IgD-negative memory B cell (primary cell): ENCODE data around the gene CLTC. TPM values are rescaled to one million over a fixed set of nuclear protein-coding genes. Genes with fewer than 3 reads are reported as not detected.

Experiments used
- H3K27ac Mint-ChIP-seq, 3 donors: one replicate each; pipeline ENCODE4 v1.8.0; 2020 to 2022; ENCODE audit warnings: mild to moderate bottlenecking in 3 of 3, mixed read lengths in 3 of 3, moderate library complexity in 1 of 3
- H3K27me3 Mint-ChIP-seq: one replicate; pipeline ENCODE4 v1.8.0; 2021; ENCODE audit warnings: mixed read lengths
- H3K36me3 Mint-ChIP-seq: one replicate; pipeline ENCODE4 v1.8.0; 2020; ENCODE audit warnings: mild to moderate bottlenecking, mixed read lengths
- H3K4me1 Mint-ChIP-seq, 3 donors: one replicate each; pipeline ENCODE4 v1.8.0; 2020 to 2022; ENCODE audit warnings: mixed read lengths in 3 of 3, mild to moderate bottlenecking in 1 of 3
- H3K4me3 Mint-ChIP-seq, 4 donors: one replicate each; pipeline ENCODE4 v1.8.0; 2020 to 2022; ENCODE audit warnings: mild to moderate bottlenecking in 4 of 4, mixed read lengths in 4 of 4, moderate library complexity in 3 of 4
- H3K9me3 Mint-ChIP-seq, 3 donors: one replicate each; pipeline ENCODE4 v1.8.0; 2020 to 2021; ENCODE audit warnings: mixed read lengths in 3 of 3, mild to moderate bottlenecking in 1 of 3
- polyA plus RNA-seq: library from polyadenylated mRNA; unstranded; fragments of 300-500 nt; fragmentation: Illumina TruSeq; gene quantifications from one replicate; pipeline ENCODE4 v1.2.3, GENCODE V29; 2021

CLTC gene
- polyA plus RNA-seq, 1 donor from 2014 or later: 27.8 TPM

GRCh38 chr17:59707971-59708430 lies 88.3 kb downstream of the CLTC start:
- Mint-ChIP-seq H3K27me3 (no peaks in the 10 kb centered on the region), H3K4me1 (peaks cover 36 to 50% (median 44%) of the 10 kb centered on the region in 3 donors), H3K4me3 (peak overlapping the region; percentile 97 to 99 (median 98)), H3K27ac (peak overlapping the region; percentile 93 to 99 (median 97)), H3K9me3 (no peaks in the 10 kb centered on the region), H3K36me3 (peaks cover 4% of the 10 kb centered on the region)

- Mint-ChIP-seq H3K4me1 (peaks cover 28 to 36% (median 31%) of the 10 kb centered on the region in 3 donors), H3K27ac (peak overlapping the region in 1 of 3 donors; percentile 18)
Measured at GRCh38 chr17:59711936-59712335, 92.2 kb downstream of the CLTC start.

DNA sequence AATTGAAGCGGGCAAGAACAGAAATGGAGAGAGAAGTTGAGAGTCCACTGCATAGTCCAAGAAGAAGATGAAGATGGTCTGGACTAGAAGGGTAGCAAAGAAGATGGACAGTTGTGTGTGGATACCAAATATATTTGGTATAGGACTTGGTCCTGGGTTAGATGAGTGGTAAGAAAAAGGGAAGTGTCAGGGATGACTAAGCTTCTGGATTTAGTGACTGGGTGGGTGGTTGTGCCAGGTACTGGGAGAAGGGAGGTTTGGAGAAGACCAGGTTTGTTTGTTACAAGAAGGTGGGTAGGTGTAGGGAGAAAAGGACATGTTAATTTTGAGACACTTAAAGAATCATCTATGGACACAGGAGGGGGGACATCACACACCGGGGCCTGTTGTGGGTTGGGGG lies 93.2 kb downstream of the CLTC start:
- Mint-ChIP-seq H3K4me3 (no peak overlapping the region), H3K27ac (peak overlapping the region in 1 of 3 donors; percentile 13), H3K27me3 (no peaks in the 10 kb centered on the region), H3K4me1 (peaks cover 22 to 32% (median 23%) of the 10 kb centered on the region in 3 donors), H3K9me3 (no peaks in the 10 kb centered on the region), H3K36me3 (no peaks in the 10 kb centered on the region)

More at GRCh38 chr17:59711936-59712335, 92.2 kb downstream of the CLTC start:
- no peaks in the 10 kb centered on the region for H3K36me3 Mint-ChIP-seq
- H3K4me3 Mint-ChIP-seq: no peak overlapping the region
- no peaks in the 10 kb centered on the region for H3K27me3 Mint-ChIP-seq
- H3K9me3 Mint-ChIP-seq: no peaks in the 10 kb centered on the region

DNA sequence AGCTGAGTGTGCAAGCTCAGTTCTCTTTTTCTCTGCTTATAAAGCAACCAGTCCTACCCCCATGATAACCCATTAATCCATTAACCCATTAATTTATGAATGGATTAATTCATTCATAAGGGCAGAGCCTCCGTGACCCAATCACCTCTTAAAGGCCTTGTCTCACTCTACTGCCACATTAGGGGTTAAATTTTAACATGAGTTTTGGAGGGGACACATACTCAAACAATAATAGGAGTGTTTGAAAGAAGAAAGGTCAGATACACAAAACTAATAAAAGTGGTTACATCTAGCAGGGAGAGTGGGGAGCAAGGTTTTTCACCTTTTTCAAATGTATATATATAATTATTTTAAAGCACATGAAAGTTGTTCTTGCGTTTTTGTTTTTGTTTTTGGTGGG lies 94.6 kb downstream of the CLTC start:
- Mint-ChIP-seq H3K9me3 (no peaks in the 10 kb centered on the region), H3K27me3 (no peaks in the 10 kb centered on the region), H3K27ac (no peak overlapping the region), H3K4me1 (peaks cover 13 to 27% (median 22%) of the 10 kb centered on the region in 3 donors), H3K4me3 (no peak overlapping the region), H3K36me3 (no peaks in the 10 kb centered on the region)

- Mint-ChIP-seq H3K9me3 (no peaks in the 10 kb centered on the region), H3K4me1 (peaks cover 9 to 19% (median 16%) of the 10 kb centered on the region in 3 donors), H3K27ac (no peak overlapping the region), H3K27me3 (no peaks in the 10 kb centered on the region), H3K4me3 (no peak overlapping the region), H3K36me3 (peaks cover 1% of the 10 kb centered on the region)
Measured at GRCh38 chr17:59716427-59716826, 96.7 kb downstream of the CLTC start.

- peaks cover 8 to 28% (median 12%) of the 10 kb centered on the region in 3 donors for H3K4me1 Mint-ChIP-seq
Measured at GRCh38 chr17:59719526-59719925, 99.8 kb downstream of the CLTC start.

DNA sequence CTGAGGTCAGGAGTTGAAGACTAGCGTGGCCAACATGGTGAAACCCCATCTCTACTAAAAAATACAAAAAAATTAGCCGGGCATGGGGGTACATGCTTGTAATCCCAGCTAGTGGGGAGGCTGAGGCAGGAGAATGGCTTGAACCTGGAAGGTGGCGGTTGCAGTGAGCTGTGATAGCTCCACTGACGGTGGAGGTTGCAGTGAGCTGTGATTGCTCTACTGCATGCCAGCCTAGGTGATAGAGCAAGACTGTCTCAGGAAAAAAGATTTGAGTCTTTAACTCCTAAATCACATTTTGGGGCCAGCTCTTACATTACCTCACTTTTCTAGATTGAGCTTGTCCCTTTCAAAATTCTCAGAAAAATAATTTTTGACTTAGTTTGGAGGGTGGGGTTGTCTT lies 102.9 kb downstream of the CLTC start:
- Mint-ChIP-seq H3K4me3 (no peak overlapping the region), H3K9me3 (no peaks in the 10 kb centered on the region), H3K36me3 (peaks cover 4% of the 10 kb centered on the region), H3K4me1 (peaks cover 6 to 20% (median 9%) of the 10 kb centered on the region in 3 donors), H3K27ac (no peak overlapping the region), H3K27me3 (no peaks in the 10 kb centered on the region)

More at GRCh38 chr17:59719526-59719925, 99.8 kb downstream of the CLTC start:
- H3K27ac Mint-ChIP-seq: no peak overlapping the region
- H3K9me3 Mint-ChIP-seq: no peaks in the 10 kb centered on the region
- peaks cover 4% of the 10 kb centered on the region for H3K36me3 Mint-ChIP-seq
- H3K4me3 Mint-ChIP-seq: no peak overlapping the region
- H3K27me3 Mint-ChIP-seq: no peaks in the 10 kb centered on the region

DNA sequence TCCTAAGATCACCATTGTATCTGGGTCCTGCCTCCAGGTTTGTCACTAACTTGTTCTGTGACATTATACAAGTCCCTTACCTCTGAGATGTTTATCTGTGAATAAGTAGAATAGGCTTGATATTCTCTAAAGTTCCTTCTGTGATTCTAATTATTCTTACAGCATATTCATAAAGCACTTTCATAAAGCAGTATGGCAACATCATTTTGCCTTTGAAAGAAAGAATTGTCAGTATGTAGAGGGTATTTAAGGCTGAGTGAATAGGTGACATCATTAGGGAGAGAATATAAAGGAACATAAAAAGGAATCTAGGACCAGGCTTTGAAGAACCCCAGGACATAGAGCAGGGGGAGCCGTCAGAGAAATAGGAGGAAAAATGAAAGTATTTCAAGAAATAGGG lies 103.3 kb downstream of the CLTC start:
- Mint-ChIP-seq H3K36me3 (peaks cover 4% of the 10 kb centered on the region), H3K27me3 (no peaks in the 10 kb centered on the region)

DNA sequence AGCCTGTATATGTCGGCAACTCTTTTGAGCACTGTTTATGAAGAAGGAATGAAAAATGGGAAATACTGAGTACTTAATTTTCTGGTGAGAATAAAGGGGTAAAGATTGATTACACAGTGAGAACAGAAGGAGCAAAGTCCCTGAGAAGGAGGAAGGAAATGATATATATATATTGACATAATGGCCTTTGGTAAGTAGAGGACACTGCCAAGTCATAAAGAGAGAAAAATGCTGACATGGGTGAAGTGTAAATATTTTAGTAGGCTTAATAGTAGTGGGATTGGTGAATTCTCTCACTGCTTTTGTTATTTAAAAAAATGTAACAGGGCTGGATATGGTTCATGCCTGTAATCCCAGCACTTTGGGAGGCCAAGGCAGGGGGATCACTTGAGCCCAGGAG lies 103.9 kb downstream of the CLTC start:
- H3K4me3 Mint-ChIP-seq: no peak overlapping the region
- H3K36me3 Mint-ChIP-seq: peaks cover 4% of the 10 kb centered on the region
- H3K27me3 Mint-ChIP-seq: no peaks in the 10 kb centered on the region
- peaks cover 6 to 19% (median 9%) of the 10 kb centered on the region in 3 donors for H3K4me1 Mint-ChIP-seq
- H3K9me3 Mint-ChIP-seq: no peaks in the 10 kb centered on the region
- no peak overlapping the region for H3K27ac Mint-ChIP-seq

More for the DNA sequence above, 103.3 kb downstream of the CLTC start:
- Mint-ChIP-seq H3K4me1 (peaks cover 6 to 20% (median 9%) of the 10 kb centered on the region in 3 donors), H3K9me3 (no peaks in the 10 kb centered on the region), H3K27ac (no peak overlapping the region), H3K4me3 (no peak overlapping the region)

DNA sequence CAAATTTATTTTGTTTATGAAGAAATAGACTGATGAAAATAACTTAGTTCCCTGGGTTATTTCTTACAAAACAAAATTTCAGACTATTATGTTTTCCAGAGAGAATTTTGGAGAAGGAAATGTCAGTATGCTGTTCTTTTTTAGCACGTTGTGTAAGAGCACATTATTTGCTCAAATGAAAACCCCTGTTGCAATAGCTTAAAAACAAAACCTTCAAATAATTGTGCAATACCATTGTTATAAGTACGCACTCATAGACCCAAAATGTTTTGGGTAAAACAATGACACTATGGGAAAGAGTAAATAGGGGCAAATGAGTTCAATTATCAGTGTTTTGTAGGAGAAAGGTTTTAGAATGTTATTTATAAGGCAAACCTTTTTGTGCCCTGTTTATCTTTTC lies 106.0 kb downstream of the CLTC start:
- H3K36me3 Mint-ChIP-seq: peaks cover 3% of the 10 kb centered on the region
- H3K4me1 Mint-ChIP-seq: peaks cover 3 to 9% (median 5%) of the 10 kb centered on the region in 3 donors
- H3K27ac Mint-ChIP-seq: no peak overlapping the region
- H3K9me3 Mint-ChIP-seq: no peaks in the 10 kb centered on the region
- H3K4me3 Mint-ChIP-seq: no peak overlapping the region
- H3K27me3 Mint-ChIP-seq: no peaks in the 10 kb centered on the region

- Mint-ChIP-seq H3K4me1 (peaks cover 5 to 8% (median 5%) of the 10 kb centered on the region in 3 donors), H3K9me3 (no peaks in the 10 kb centered on the region), H3K27me3 (no peaks in the 10 kb centered on the region), H3K27ac (no peak overlapping the region), H3K4me3 (no peak overlapping the region), H3K36me3 (peaks cover 3% of the 10 kb centered on the region)
Measured at GRCh38 chr17:59727817-59728533, 108.3 kb downstream of the CLTC start.

DNA sequence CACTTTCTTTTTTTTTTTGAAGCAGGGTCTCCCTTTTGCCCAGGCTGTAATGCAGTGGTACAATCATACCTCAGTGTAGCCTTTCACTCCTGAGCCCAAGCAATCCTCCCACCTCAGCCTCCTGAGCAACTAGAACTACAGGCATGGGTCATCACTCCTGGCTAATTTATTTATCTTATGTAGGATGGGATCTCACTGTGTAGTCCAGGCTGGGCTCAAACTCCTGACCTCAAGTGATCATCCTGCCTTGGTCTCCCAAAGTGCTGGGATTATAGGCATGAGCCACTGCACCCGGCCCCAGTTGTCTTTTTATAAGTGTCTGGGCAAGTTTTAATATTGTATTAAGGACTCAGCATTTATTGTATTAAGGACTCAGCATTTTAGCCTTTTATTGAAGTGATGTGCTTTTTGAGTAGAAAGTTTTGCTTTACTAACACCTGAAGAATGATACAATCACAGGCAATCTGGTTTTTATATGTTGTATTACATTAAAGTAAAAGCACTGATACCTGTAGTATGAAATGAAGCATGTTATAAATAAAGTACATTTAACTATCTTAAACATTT lies 110.7 kb downstream of the CLTC start:
- Mint-ChIP-seq H3K27me3 (no peaks in the 10 kb centered on the region), H3K36me3 (no peaks in the 10 kb centered on the region), H3K4me1 (peaks cover 0 to 3% (median 1%) of the 10 kb centered on the region in 3 donors), H3K9me3 (no peaks in the 10 kb centered on the region), H3K4me3 (no peak overlapping the region), H3K27ac (no peak overlapping the region)

DNA sequence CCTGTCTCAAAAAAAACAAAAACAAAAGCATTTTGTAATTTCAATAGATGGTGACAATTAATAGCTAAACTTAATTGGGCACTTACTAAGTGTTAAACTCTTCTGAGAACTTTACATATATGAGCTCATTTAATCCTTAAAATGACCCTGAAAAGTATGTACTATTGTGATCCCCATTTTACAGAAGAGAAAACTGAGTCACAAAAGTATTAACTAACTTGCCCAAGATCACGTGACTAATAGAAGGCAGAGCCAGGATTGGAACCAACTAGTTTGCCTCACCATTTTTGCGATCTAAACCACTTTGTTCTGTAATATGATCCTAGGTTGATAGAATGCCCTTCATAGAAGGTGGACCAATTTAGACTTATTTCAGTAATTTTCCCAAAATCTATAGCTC lies 114.0 kb downstream of the CLTC start:
- Mint-ChIP-seq H3K9me3 (no peaks in the 10 kb centered on the region), H3K4me1 (peaks cover 0 to 2% (median under 1%) of the 10 kb centered on the region in 3 donors), H3K27ac (no peak overlapping the region), H3K4me3 (no peak overlapping the region), H3K27me3 (no peaks in the 10 kb centered on the region), H3K36me3 (no peaks in the 10 kb centered on the region)

- no peak overlapping the region for H3K27ac Mint-ChIP-seq
- no peaks in the 10 kb centered on the region for H3K36me3 Mint-ChIP-seq
- H3K9me3 Mint-ChIP-seq: no peaks in the 10 kb centered on the region
- H3K27me3 Mint-ChIP-seq: no peaks in the 10 kb centered on the region
- H3K4me3 Mint-ChIP-seq: no peak overlapping the region
- peaks cover 0 to 2% (median 0%) of the 10 kb centered on the region in 3 donors for H3K4me1 Mint-ChIP-seq
Measured at GRCh38 chr17:59734226-59734625, 114.5 kb downstream of the CLTC start.

DNA sequence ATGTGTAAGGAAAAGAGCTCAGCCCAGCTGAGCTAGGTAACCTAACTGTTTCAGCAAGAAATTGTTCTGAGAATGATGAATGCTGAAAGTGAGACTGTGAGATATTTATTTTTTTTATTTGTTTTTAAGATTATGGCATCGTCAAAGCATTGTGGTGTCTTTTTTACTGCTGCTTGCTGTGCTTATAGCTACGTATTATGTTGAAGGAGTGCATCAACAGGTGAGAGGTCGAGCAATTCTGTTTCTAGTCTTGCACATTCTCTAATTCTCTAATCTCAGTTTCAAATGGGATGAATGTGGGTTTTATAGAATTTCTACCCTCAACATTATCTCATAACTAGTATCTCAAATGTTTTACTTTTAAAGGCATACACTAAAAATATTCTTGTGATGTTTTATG lies 117.6 kb downstream of the CLTC start:
- H3K4me3 Mint-ChIP-seq: no peak overlapping the region
- no peaks in the 10 kb centered on the region for H3K9me3 Mint-ChIP-seq
- no peaks in the 10 kb centered on the region for H3K36me3 Mint-ChIP-seq
- H3K27ac Mint-ChIP-seq: no peak overlapping the region
- H3K27me3 Mint-ChIP-seq: no peaks in the 10 kb centered on the region
- no peaks in the 10 kb centered on the region for H3K4me1 Mint-ChIP-seq
